NT2/D1 (cell line): Measurements from ENCODE around the gene GUCY2F.

Experiments used
- YY1 ChIP-seq: IDR thresholded peaks from 2 replicates; pipeline ENCODE4 v1.6.1; 2011; ENCODE audit not compliant: insufficient read length, insufficient read depth
- ZNF274 ChIP-seq: IDR thresholded peaks from 2 replicates; pipeline ENCODE4 v1.6.1; 2011; ENCODE audit warnings: mild to moderate bottlenecking, low read depth, low read length

GRCh38 chrX:109501176-109501575, 19.3 kb upstream of the GUCY2F start:
- no peak for TF ChIP-seq YY1
- no peak for TF ChIP-seq ZNF274
